T1000 (cell line): ENCODE data around the gene USP48.
"Not testable (repeated sequence)": the region's sequence is repeated elsewhere in the genome, so short reads cannot be mapped to it uniquely, and the experiment has no call there.

Source experiments
- DNase-seq: peaks from one replicate; lab custom pipeline; 2025; ENCODE audit warnings: mixed read lengths; lab: John Stamatoyannopoulos, UW

USP48 gene

GRCh38 chr1:21782868-21783678 lies at the start of gene USP48:
USP48 (minus strand) TSS chr1:21783149; CDS start chr1:21782957, 192 bp downstream.
- DNase-seq = peak; percentile 94

GRCh38 chr1:21831454-21831970 lies 48.6 kb upstream of the USP48 start:
- DNase-seq = no peak

GRCh38 chr1:21830792-21831453 lies 48.0 kb upstream of the USP48 start:
- no peak for DNase-seq

GRCh38 chr1:21829294-21829693 lies 46.3 kb upstream of the USP48 start:
- DNase-seq = no peak

- DNase-seq = no peak
Measured at GRCh38 chr1:21828506-21829210, 45.7 kb upstream of the USP48 start.

- DNase-seq = no peak
Measured at GRCh38 chr1:21828075-21828474, 45.1 kb upstream of the USP48 start.

GRCh38 chr1:21827141-21827679 lies 44.3 kb upstream of the USP48 start:
- no peak for DNase-seq

- not testable (repeated sequence) for DNase-seq
Measured at GRCh38 chr1:21826694-21827093, 43.7 kb upstream of the USP48 start.

GRCh38 chr1:21825393-21825792 lies 42.4 kb upstream of the USP48 start:
- DNase-seq = no peak

- DNase-seq = no peak
Measured at GRCh38 chr1:21824926-21825325, 42.0 kb upstream of the USP48 start.

GRCh38 chr1:21823980-21824702 lies 41.2 kb upstream of the USP48 start:
- no peak for DNase-seq

GRCh38 chr1:21823206-21823979 lies 40.4 kb upstream of the USP48 start:
- DNase-seq = no peak

GRCh38 chr1:21822349-21822748 lies 39.4 kb upstream of the USP48 start:
- DNase-seq = no peak

- DNase-seq = no peak
Measured at GRCh38 chr1:21821385-21822019, 38.6 kb upstream of the USP48 start.

- DNase-seq = no peak
Measured at GRCh38 chr1:21820597-21821232, 37.8 kb upstream of the USP48 start.

- no peak for DNase-seq
Measured at GRCh38 chr1:21818656-21819055, 35.7 kb upstream of the USP48 start.

GRCh38 chr1:21816602-21817302 lies 33.8 kb upstream of the USP48 start:
- DNase-seq = peak; percentile 16

GRCh38 chr1:21815724-21816321 lies 32.9 kb upstream of the USP48 start:
- no peak for DNase-seq
